ENCODE measurements around the gene MTERF4. TPM values are rescaled to one million over a fixed set of nuclear protein-coding genes. Genes with fewer than 3 reads are reported as not detected.

Gene MTERF4
- total and polyA plus RNA-seq, 2 of the 13 experiments (the other 11 are each of a cell fraction or from before 2014, with no cell fraction given), result 50.5 to 59.8 TPM

- TF ChIP-seq CREB3 (CRISPR knock-in tag; IDR thresholded peaks at IDR 0.05) (no peak), ZNF660 (CRISPR knock-in tag; IDR thresholded peaks at IDR 0.05; ENCODE audit: borderline replicate concordance, low read depth) (no peak), SNAPC4 (CRISPR knock-in tag; IDR thresholded peaks at IDR 0.05) (no peak), ZNF619 (CRISPR knock-in tag; IDR thresholded peaks at IDR 0.05) (no peak), ZBTB34 (CRISPR knock-in tag; IDR thresholded peaks at IDR 0.05) (0 out of 2 replicates have a peak, but pooled peaks have one; percentile 52), ZBTB3 (CRISPR knock-in tag; IDR thresholded peaks at IDR 0.05; ENCODE audit: borderline replicate concordance, low read depth) (no peak), BRD4 (CRISPR knock-in tag; IDR thresholded peaks at IDR 0.05) (peak; percentile 36; the same call in 1 of the 2 replicates), XRCC5 (optimal IDR thresholded peaks at IDR 0.05; ENCODE audit: low read length) (no peak), ZNF83 (CRISPR knock-in tag; IDR thresholded peaks at IDR 0.05; ENCODE audit: borderline replicate concordance) (peak; percentile 22; the same call in 1 of the 2 replicates), CREBL2 (CRISPR knock-in tag; IDR thresholded peaks at IDR 0.05; ENCODE audit: borderline replicate concordance) (peak; percentile 36; the same call in 1 of the 2 replicates), HIC2 (CRISPR knock-in tag; IDR thresholded peaks at IDR 0.05; ENCODE audit: low read depth) (no peak), HNRNPUL1 (IDR thresholded peaks at IDR 0.05; ENCODE audit: low read depth, low read length) (no peak), HOXA7 (CRISPR knock-in tag; IDR thresholded peaks at IDR 0.05) (no peak), ZIK1 (CRISPR knock-in tag; IDR thresholded peaks at IDR 0.05; ENCODE audit: borderline replicate concordance, low read depth) (no peak; the same call in 1 of the 2 replicates), ZBTB7B (CRISPR knock-in tag; IDR thresholded peaks at IDR 0.05) (no peak), ZNF510 (CRISPR knock-in tag; IDR thresholded peaks at IDR 0.05; ENCODE audit: low read depth) (no peak)
Observed at GRCh38 chr2:241148891-241149674, 47.0 kb upstream of the MTERF4 start, which contains the start of gene PASK (continued).
